Stomach (tissue), 4 donors: ENCODE data around the gene TMED7.

Experiments used
- CTCF ChIP-seq, 7 experiments: fragments of 450-650 bp in 4 of 7; fragments of 200-600 bp in 3 of 7; sonication (generic) in 3 of 7; IDR thresholded peaks; one replicate each; pipeline ENCODE4 v1.5.1; 2016 to 2019; ENCODE audit warnings: antibody characterized with exemption in 7 of 7, control low read depth in 2 of 7, mild to moderate bottlenecking in 1 of 7
- POLR2AphosphoS5 ChIP-seq, 3 donors: sonication (generic); formaldehyde crosslinking; IDR thresholded peaks; one replicate each; pipeline ENCODE4 v1.6.1; 2016; ENCODE audit warnings: antibody characterized with exemption in 3 of 3

DNA sequence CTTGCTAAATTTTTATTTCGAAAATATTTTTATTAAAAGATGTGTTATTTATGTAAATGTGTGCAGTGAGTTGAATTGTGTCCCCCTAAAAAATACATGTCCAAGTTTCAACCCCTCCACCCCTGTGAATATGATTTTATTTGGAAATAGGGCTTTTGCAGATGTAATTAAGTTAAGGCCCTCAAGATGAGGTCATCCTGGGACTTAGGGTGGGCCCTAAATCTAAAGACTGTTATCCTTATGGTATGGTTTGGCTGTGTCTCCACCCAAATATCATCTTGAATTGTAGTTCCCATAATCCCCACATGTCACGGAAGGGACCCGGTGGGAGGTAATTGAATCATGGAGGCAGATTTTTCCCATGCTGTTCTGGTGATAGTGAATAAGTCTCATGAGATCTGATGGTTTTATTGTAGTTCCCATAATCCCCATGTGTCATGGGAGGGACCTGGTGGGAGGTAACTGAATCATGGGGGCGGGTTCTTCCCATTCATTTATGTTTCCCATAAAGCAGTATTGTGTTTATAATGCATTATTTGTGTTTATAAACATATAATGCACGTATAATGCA lies 1.5 kb upstream of the TMED7 start:
- TF ChIP-seq CTCF (IDR thresholded peaks at IDR 0.05) (no peak), POLR2AphosphoS5 (IDR thresholded peaks at IDR 0.05) (no peak)
